DND-41 (cell line): ENCODE measurements around the gene CMTR1.

Source experiments
- ATAC-seq: fragments of 200-7000 bp; cut with Tn5 transposase; 3 replicates; pipeline ENCODE4 v1.9.1; 2021; ENCODE audit warnings: low read depth; ENCODE audit not compliant: insufficient read depth
- DNase-seq: peaks from one replicate; pipeline ENCODE4 v3.0.0-alpha.2; 2020
- H2AFZ ChIP-seq: 2 replicates; pipeline ENCODE4 v1.6.0; 2012; ENCODE audit warnings: low read depth, low read length
- H3K27ac ChIP-seq: 2 replicates; pipeline ENCODE4 v1.5.1; 2012; ENCODE audit warnings: low read length, inconsistent platforms
- H3K27me3 ChIP-seq: fragments of 200-600 bp; sonication (generic); 2 replicates; pipeline ENCODE4 v1.6.0; 2012; ENCODE audit warnings: low read length, mild to moderate bottlenecking, inconsistent platforms; ENCODE audit not compliant: insufficient read depth, poor library complexity
- H3K36me3 ChIP-seq: 2 replicates; pipeline ENCODE4 v1.5.1; 2012; ENCODE audit warnings: low read length, inconsistent platforms; ENCODE audit not compliant: insufficient read depth
- H3K4me1 ChIP-seq: 2 replicates; pipeline ENCODE4 v1.5.1; 2012; ENCODE audit warnings: mild to moderate bottlenecking, low read length; ENCODE audit not compliant: insufficient read depth
- H3K4me2 ChIP-seq: 2 replicates; pipeline ENCODE4 v1.6.0; 2012; ENCODE audit warnings: mild to moderate bottlenecking, moderate library complexity, low read length, inconsistent platforms; ENCODE audit not compliant: insufficient read depth
- H3K4me3 ChIP-seq, 2 experiments: fragments of 200-600 bp in 1 of 2; shearing (Covaris generic) in 1 of 2; 2 replicates each; pipeline ENCODE4 v1.5.1; 2012 to 2016; ENCODE audit warnings: inconsistent platforms in 2 of 2, low read length in 2 of 2, mild to moderate bottlenecking in 2 of 2, low read depth in 1 of 2, moderate library complexity in 1 of 2
- H3K79me2 ChIP-seq: 2 replicates; pipeline ENCODE4 v1.6.0; 2012; ENCODE audit warnings: low read length, inconsistent platforms; ENCODE audit not compliant: insufficient read depth
- H3K9ac ChIP-seq: 2 replicates; pipeline ENCODE4 v1.6.0; 2012; ENCODE audit warnings: low read depth, mild to moderate bottlenecking, inconsistent platforms, low read length, moderate library complexity
- H3K9me3 ChIP-seq: 2 replicates; pipeline ENCODE4 v1.5.1; 2012; ENCODE audit warnings: low read length, moderate library complexity, mild to moderate bottlenecking, inconsistent platforms; ENCODE audit not compliant: insufficient read depth, severe bottlenecking
- H4K20me1 ChIP-seq: 2 replicates; pipeline ENCODE4 v1.6.0; 2012; ENCODE audit warnings: low read length; ENCODE audit not compliant: insufficient read depth
- EZH2 ChIP-seq: IDR thresholded peaks from 3 replicates; pipeline ENCODE4 v1.6.1; 2012; ENCODE audit warnings: borderline replicate concordance, low read depth, mild to moderate bottlenecking, moderate library complexity, low read length, inconsistent platforms; ENCODE audit not compliant: severe bottlenecking
- TF ChIP-seq, protein P1 (sequence below): IDR thresholded peaks from 2 replicates; pipeline ENCODE4 v1.5.1; 2012; ENCODE audit warnings: borderline replicate concordance, low read length, moderate library complexity, mild to moderate bottlenecking; ENCODE audit not compliant: poor library complexity, severe bottlenecking; ENCODE audit errors: extremely low read depth

CMTR1 gene

GRCh38 chr6:37477191-37477590 is 44.2 kb downstream of the CMTR1 start:
- H4K20me1 ChIP-seq = peaks cover 12% of the 10 kb centered on the region; the same call in 1 of the 2 replicates
- H3K4me3 ChIP-seq = no peak overlapping the region
- no peaks in the 10 kb centered on the region for H3K79me2 ChIP-seq
- TF ChIP-seq EZH2 = no peak
- TF ChIP-seq, protein P1, sequence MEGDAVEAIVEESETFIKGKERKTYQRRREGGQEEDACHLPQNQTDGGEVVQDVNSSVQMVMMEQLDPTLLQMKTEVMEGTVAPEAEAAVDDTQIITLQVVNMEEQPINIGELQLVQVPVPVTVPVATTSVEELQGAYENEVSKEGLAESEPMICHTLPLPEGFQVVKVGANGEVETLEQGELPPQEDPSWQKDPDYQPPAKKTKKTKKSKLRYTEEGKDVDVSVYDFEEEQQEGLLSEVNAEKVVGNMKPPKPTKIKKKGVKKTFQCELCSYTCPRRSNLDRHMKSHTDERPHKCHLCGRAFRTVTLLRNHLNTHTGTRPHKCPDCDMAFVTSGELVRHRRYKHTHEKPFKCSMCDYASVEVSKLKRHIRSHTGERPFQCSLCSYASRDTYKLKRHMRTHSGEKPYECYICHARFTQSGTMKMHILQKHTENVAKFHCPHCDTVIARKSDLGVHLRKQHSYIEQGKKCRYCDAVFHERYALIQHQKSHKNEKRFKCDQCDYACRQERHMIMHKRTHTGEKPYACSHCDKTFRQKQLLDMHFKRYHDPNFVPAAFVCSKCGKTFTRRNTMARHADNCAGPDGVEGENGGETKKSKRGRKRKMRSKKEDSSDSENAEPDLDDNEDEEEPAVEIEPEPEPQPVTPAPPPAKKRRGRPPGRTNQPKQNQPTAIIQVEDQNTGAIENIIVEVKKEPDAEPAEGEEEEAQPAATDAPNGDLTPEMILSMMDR = no peak
- H3K9ac ChIP-seq = no peak overlapping the region
- no peaks in the 10 kb centered on the region for H3K4me1 ChIP-seq
- H2AFZ ChIP-seq = no peak overlapping the region
- H3K9me3 ChIP-seq = no peaks in the 10 kb centered on the region
- ATAC-seq (no peak), DNase-seq (no peak)
- H3K27ac ChIP-seq = no peak overlapping the region
- no peaks in the 10 kb centered on the region for H3K27me3 ChIP-seq
- no peak overlapping the region for H3K4me2 ChIP-seq
- H3K36me3 ChIP-seq = peaks cover 99% of the 10 kb centered on the region

DNA sequence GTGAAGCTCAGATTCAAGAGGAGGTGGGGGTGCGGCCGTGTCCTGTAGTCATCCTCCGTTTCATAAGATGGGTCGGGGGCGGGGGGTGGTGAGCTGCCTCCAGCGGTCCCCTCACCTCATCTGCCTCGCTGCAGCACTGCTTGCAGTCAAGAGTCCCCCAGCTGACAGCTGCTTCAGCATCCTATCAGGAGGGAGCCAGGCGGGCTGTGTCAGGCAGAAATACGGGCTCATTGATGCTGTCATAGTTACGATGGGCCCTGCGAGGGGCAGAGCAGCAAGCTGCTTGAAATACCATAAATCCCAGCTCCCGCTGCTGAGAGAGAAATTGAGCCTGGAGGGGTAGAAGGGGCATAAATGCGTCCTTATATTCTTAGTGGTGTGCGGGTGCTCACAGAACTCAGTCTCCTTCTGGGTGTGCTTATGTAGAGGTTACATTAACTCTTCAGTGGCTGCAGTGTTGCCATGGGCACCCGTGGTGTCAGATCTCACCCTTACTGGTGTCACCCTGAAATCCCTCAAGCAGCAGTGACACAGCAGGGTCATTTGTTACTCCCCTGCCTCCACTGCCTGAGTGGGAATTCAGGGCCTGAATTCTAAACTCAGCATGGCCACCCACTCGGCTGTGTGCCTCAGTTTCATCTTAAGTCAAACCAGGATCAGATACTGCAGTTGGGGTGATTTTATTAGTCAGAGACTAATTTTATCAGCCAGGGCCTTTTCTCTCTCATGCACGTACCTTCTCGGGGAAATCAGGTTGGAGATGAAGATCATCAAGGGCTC is 44.8 kb downstream of the CMTR1 start:
- ATAC-seq (no peak), DNase-seq (no peak)
- Histone ChIP-seq H3K4me3 (no peak overlapping the region), H2AFZ (no peak overlapping the region), H3K9me3 (no peaks in the 10 kb centered on the region), H3K27me3 (no peaks in the 10 kb centered on the region), H3K4me1 (no peaks in the 10 kb centered on the region), H3K36me3 (peaks cover 99% of the 10 kb centered on the region), H3K4me2 (no peak overlapping the region), H4K20me1 (peaks cover 12% of the 10 kb centered on the region; the same call in 1 of the 2 replicates), H3K9ac (no peak overlapping the region), H3K27ac (no peak overlapping the region), H3K79me2 (no peaks in the 10 kb centered on the region)
- TF ChIP-seq, protein P1 = no peak
- TF ChIP-seq EZH2 = no peak

DNA sequence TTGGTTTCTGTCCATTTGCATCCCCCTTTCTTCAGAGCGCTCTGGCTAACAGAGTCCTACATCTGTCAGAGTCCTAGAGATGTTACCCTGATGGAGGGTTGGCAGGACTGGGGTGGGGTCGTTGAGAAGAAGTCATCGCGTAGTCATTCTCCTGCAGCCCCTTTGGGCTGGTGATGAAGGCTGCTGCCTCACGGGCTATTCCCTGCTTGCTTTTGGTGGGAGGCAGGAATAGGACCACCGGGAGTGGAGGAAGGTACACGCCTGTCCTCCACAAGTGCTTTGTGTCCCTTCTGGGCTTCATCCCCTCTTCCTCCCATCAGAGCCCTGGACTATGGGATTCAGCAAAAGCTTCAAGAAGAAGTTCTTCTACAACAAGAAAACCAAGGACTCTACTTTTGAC is 45.8 kb downstream of the CMTR1 start:
- Histone ChIP-seq H3K4me2 (no peak overlapping the region), H4K20me1 (peaks cover 13% of the 10 kb centered on the region; the same call in 1 of the 2 replicates), H3K9ac (no peak overlapping the region), H3K79me2 (no peaks in the 10 kb centered on the region), H3K36me3 (peaks cover 99% of the 10 kb centered on the region), H3K4me1 (no peaks in the 10 kb centered on the region), H3K27ac (no peak overlapping the region), H3K9me3 (no peaks in the 10 kb centered on the region), H3K4me3 (no peak overlapping the region), H2AFZ (no peak overlapping the region), H3K27me3 (no peaks in the 10 kb centered on the region)
- no peak for DNase-seq
- TF ChIP-seq EZH2 = no peak
- TF ChIP-seq, protein P1 = no peak
- no peak for ATAC-seq
